Measurements from ENCODE around the gene CNTNAP5.

DNA sequence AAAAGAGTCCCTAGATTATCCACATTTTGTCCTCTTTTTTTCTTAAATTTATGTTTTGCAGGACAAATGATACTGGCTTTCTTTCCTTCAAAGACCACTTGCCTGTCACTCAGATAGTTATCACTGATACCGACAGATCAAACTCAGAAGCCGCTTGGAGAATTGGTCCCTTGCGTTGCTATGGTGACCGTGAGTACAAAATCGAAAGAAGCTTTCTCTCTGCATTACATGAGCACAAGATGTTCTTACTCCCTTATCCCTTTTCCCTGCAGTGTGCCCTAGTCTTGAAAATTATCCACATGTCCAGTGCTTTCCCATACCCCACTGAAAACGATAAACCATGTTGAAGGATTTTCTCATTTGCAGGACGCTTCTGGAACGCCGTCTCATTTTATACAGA, 738.5 kb downstream of the CNTNAP5 start:
- TF ChIP-seq, protein P1, sequence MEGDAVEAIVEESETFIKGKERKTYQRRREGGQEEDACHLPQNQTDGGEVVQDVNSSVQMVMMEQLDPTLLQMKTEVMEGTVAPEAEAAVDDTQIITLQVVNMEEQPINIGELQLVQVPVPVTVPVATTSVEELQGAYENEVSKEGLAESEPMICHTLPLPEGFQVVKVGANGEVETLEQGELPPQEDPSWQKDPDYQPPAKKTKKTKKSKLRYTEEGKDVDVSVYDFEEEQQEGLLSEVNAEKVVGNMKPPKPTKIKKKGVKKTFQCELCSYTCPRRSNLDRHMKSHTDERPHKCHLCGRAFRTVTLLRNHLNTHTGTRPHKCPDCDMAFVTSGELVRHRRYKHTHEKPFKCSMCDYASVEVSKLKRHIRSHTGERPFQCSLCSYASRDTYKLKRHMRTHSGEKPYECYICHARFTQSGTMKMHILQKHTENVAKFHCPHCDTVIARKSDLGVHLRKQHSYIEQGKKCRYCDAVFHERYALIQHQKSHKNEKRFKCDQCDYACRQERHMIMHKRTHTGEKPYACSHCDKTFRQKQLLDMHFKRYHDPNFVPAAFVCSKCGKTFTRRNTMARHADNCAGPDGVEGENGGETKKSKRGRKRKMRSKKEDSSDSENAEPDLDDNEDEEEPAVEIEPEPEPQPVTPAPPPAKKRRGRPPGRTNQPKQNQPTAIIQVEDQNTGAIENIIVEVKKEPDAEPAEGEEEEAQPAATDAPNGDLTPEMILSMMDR (IDR thresholded peaks at IDR 0.05 in 4 of 5, conservative IDR thresholded peaks at IDR 0.05 in 1 of 5): no peak
- no peak for TF ChIP-seq POLR2A (IDR thresholded peaks at IDR 0.05)

Measured in gastrocnemius medialis (tissue), 4 donors.